IPS DF 4.7 (cell line): ENCODE data around the gene HES3.

Experiments
- DNase-seq: peaks from one replicate; pipeline ENCODE4 v3.0.0-alpha.2; 2013; ENCODE audit warnings: low spot score; ENCODE audit errors: extremely low read depth

The HES3 gene

GRCh38 chr1:6260961-6261614, 17.1 kb downstream of the HES3 start, which contains the start of gene GPR153:
GPR153 (minus strand) TSS chr1:6261098; CDS start chr1:6254905, 6,193 bp downstream.
- no peak for DNase-seq

DNA sequence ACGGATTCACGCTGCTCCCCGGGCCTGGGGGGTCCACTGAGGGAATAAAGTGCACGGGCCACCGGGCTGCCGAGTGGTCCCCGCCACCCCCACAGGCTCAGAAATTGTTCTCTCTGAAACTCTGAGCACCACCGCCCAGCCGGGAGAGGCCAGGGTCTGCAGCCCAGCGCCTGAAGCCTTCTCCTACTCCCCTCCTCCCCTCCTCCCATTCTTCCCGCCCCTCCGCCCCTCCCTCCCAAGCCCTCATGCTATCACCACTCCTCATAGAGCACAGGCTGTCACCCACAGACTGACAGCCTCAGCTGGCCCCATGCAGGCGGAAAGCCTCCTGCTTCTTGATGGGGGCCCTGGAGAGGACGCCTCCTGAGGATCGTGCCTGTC, 17.6 kb downstream of the HES3 start:
- no peak for DNase-seq

- DNase-seq: no peak
Measured at GRCh38 chr1:6262555-6263420, 18.8 kb downstream of the HES3 start.

- no peak for DNase-seq
Measured at GRCh38 chr1:6263716-6264115, 19.7 kb downstream of the HES3 start.

- DNase-seq: no peak
Measured at GRCh38 chr1:6265151-6265550, 21.2 kb downstream of the HES3 start.

DNA sequence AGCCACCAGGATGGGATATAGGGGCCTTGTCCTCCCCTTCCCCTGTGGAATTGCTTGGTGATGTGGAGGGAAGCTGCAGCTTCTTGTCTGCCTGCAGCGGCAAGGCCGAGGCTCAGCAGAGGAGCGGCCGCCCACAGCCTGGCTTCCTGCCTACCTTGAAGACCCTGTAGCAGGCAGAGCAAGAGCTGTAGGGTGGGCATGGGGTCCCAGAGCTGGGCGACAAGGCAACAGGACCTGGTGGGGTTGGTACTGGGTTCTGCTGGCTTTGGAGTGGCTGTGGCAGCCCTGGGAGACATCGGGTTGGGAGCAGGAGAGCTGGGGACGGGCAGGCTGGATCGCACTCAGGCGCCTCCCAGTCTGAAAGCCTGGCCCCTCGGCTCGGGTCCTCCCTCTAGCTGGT, 22.7 kb downstream of the HES3 start:
- DNase-seq: no peak

DNA sequence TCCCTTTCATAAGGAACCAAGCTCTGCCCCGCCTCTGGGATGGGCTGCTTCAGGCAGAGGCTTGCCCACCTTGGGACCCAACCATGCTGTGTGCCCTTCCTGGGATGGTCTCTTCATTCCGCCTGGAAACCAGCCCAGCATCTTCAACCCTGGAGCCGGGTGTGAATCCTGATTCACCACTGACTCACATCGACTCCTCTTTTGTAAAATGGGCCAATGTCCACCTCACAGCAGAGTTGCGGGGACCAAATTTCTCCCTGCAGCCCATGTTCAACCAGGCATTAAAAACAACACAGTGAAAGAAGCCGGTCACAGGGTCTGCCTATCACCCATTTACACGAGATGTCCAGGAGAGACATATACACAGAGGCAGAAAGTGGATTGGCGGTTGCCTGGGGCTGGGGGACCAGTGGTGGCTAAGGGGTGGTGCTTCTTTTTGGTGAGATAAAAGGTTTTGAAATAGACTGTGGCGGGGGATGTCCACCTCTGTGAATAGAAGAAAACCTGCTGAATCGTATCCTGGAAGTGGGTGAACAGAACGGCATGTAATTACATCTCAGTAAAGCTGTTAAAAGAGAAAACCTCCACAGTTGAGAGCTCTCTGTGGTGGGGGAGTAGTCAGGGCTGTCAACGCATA, 23.8 kb downstream of the HES3 start:
- DNase-seq: no peak

DNA sequence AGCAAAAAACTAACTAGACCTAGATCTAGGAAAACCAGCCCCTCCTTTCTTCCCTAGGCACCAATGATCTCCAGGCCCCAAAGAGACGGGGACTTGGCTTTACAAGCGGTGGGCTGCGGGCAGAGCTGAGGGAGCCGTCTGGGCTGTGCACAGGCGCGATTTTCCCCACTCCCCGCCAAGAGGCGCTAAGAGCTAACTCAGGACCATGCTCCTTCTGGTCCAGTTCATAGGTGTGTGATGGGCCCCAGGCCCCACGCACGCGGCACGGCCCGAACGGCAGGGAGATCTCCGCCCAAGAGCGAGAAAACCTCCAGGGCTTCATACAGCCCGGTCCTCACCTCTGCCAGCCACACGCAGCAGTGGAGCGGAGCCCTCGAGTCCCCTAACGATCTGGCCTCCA, 24.4 kb downstream of the HES3 start:
- DNase-seq: no peak

DNA sequence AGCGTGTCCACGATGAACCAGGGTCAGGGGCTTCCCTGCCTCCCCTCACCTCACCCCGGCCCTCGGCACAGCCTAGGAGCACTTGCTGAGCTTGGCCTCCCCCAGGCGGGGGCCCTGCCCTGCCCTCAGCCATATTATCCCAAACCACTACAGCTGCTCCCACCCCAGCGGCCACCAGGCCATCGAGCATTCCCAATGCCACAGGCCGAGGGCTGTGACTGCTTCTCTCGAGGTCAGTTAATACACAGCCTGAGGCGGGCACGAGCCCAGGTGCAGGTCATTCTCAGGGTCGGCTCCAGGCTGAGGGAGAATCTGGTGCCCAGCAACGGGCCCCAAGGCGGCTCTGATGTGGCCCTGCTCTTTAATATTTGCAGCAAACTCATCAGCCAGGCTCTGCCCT, 25.3 kb downstream of the HES3 start:
- DNase-seq: no peak

DNA sequence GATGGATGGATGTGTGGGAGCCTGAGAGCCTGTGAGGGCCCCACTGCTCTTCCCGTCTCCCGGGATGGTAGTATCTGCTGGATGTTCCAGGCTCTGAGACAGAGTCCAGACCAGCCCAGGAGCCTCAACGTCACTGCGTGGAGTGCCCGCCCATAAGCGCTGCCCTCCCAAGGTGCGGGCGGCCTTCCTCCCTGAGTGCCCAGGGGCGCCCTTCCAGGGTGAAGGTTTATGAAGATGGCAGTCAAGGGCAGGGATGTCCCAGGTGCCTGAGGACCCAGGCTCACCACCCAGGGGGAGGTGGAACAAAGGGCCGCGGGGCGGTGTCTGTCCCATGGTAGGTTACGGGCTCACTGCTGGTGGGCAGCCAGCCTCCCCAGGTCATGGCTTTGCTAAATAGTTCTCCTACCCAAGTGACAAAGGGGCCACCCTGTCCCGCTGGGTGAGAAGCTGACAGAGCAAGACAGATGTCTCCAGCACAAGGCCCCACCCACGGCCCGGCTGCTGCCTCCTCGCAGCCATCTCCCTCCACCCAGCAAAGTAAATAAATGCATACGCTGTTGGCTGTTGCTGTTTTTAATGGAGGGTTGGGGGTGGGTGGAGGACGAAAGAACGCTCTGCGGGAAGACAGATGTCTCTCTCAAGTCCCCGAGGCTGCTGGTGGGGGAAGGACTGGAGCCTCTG, 25.9 kb downstream of the HES3 start:
- no peak for DNase-seq

GRCh38 chr1:6270401-6270800, 26.4 kb downstream of the HES3 start:
- no peak for DNase-seq

- DNase-seq: no peak
Measured at GRCh38 chr1:6271006-6271405, 27.0 kb downstream of the HES3 start.

DNA sequence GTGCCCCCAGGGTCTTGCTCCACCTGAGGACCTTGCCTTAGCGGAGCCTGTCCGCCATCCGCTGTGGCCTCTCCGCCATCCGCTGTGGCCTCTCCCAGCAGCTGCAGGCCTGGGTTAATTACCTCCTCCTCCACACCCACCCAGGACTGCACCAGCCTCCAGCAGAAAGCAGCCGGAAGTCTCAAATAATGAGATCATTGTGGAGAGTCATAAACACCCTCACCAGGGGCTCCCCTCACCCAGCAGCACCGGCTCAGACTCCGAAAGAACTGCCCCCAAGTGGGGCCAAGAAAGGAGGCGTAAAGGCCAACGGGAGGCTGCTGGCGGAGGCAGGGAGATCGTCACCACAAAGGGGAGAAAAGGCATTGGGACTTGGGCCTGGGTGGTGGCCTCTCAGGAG, 27.6 kb downstream of the HES3 start:
- DNase-seq: no peak

DNA sequence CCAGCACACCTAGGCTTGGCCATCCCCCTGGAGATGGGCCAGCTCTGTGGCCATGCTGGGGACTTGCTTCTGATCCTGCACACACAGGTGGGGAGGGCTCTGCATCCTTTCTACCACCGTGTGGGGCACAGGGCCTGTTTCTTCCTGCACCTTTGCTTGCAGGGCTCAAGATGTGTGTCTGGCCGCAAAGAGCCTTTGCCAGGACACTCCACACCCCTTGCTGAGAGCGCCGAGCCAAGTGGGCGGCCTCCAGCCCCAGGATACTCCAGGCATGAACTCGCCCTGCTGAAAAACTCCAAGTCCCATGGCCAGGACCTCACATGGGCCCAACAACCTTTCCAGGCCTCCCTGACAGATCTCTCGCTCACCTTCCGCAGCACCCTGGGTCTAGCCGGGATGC, 28.5 kb downstream of the HES3 start:
- DNase-seq: no peak

DNA sequence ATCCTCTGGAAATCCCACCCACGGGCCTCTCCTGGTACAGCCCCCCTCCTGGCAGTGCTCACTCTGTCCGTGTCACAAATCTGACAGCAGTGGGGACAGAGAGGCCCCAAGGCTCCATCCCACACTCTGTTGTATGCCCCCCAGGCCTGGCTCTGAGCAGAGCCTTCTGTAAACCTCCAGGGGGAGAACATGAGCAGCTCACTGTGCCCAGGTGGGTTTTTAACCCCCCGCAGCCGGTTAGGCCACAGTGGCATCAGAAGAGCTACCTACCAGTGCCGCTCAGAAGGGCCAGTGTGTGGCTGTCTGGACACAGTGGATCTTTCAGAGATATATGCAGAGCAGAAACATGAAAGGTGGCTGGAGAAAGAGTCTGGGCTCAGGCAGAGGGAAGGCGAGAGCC, 28.9 kb downstream of the HES3 start:
- DNase-seq: no peak

GRCh38 chr1:6273380-6273891, 29.5 kb downstream of the HES3 start:
- DNase-seq: no peak

- DNase-seq: no peak
Measured at GRCh38 chr1:6274102-6274501, 30.1 kb downstream of the HES3 start.

- DNase-seq: no peak
Measured at GRCh38 chr1:6274622-6275139, 30.7 kb downstream of the HES3 start.

DNA sequence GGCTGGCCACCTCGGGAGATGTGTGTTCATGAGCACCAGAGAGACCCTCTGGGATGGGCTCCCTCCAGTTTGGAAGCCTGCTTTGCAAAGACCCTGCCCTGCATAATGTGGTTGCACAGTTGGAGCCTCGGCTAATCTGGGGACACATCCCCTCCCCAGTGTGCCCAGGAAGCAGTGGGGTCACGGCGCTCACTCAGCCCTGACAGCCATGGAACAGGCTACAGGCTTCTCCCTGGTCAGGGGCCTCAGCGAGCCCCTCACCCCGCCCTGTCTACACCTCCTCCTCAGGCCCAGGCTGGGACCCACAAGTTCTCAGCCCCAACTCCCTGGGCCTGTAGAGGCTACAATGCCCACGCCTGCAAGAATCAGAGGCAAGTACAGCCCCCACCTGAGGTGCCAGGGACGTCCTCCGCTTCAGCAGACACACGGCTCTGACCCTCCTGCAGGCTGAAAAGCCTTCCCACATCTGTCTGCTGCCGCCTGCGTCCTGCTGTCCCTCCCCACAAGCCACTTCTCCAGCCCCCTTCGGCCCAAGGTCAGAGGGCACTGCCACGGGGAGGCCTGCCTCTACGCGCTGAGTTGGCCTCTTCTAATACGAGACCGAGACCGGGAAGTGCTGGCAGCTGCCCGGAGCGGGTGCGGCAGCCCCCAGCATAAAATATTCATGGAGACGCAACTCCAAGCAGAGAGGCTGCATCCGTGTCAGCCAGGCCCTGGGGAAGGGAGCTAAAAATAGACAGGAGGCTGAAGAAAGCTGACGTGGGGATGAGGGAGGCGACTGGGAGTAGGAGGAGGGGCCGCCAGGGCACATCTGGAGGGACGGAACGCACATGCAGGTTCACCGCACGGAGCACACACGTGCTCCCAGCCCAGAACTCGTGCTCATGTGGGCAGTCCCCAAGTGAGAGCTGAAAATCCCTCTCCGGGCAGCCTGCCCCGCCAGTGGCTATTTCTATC, 32.1 kb downstream of the HES3 start:
- no peak for DNase-seq
